ENCODE data around the gene FOXL3. TPM values are rescaled to one million over a fixed set of nuclear protein-coding genes. Genes with fewer than 3 reads are reported as not detected.

The FOXL3 gene
- polyA plus RNA-seq, 3 donors, result not detected

DNA sequence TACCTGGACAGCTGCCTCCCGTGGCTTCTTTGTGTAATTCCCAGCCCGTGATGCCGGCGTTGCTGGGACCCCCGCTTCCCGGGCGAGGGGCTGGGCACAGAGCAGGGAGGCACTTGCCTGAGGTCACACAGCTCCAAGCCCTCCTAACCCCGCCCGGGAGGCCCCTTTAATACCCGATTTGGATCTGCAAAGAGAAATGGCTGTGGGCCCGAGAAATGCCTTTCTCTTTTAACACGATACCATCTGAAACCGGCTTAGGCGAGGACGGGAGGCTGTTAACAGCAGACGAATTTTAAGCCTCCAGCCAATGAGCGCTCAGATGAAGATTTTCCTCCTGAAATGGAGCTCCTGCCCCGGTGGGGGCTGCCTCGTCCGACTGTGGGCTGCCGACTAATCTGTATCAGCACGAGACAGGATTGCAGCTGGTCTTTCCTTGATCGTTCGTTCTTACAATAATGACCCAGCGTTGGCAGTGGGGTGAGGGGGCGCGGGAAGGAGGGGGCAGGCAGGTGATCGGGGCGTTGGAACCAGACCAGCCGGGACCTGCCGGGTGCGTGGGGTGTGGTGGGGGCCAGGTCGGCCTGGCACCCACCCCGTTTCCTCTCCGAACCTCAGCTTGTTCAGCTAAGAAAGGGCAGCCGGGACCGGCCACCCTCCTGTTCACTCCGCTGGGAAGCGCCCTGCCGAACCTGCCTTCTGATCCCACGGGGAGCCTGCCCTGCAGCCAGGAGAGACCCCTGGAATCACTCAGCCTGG, 36.2 kb upstream of the FOXL3 start:
- no peaks in the 10 kb centered on the region for H3K4me1 ChIP-seq (ENCODE audit: control insufficient read depth in 1 of 2, insufficient read depth in 2 of 2, low read length in 2 of 2)
- no peak overlapping the region for H3K27ac ChIP-seq (ENCODE audit: low read depth in 1 of 2, low read length in 2 of 2)
- intact Hi-C loops (cut with micrococcal nuclease), result no loop called here
- no peaks in the 10 kb centered on the region for H4K20me1 ChIP-seq (ENCODE audit: insufficient read depth, low read length)
- H3K4me3 Mint-ChIP-seq, result no peak overlapping the region
- peak overlapping the region in 1 of 7 donors; percentile 11 for H3K27ac Mint-ChIP-seq
- DNase-seq, result no peak
- H2AFZ ChIP-seq (ENCODE audit: insufficient read depth, low read depth, low read length, poor library complexity, severe bottlenecking), result no peak overlapping the region
- H3K9me3 Mint-ChIP-seq, result peaks cover 22 to 58% (median 50%) of the 10 kb centered on the region in 7 donors
- H3K79me2 ChIP-seq (ENCODE audit: insufficient read depth, low read length), result no peaks in the 10 kb centered on the region
- H3K4me3 ChIP-seq (replicated peaks in 1 of 3; ENCODE audit: low read depth in 2 of 3, low read length in 3 of 3), result no peak overlapping the region
- WGBS (ENCODE audit: insufficient coverage), result 97% methylated on average over 35 of the region's 41 CpGs
- peaks cover 0 to 3% (median 0%) of the 10 kb centered on the region in 3 donors for H3K27me3 Mint-ChIP-seq (ENCODE audit: low read depth in 3 of 3)
- H3K36me3 ChIP-seq (replicated peaks in 1 of 2; ENCODE audit: control insufficient read depth in 1 of 2, insufficient read depth in 2 of 2, low read length in 2 of 2), result peaks cover 52 to 100% of the 10 kb centered on the region in 2 donors
- H3K36me3 Mint-ChIP-seq, result peaks cover 67 to 91% of the 10 kb centered on the region in 2 donors
- H3K27me3 ChIP-seq (ENCODE audit: control insufficient read depth in 2 of 2, insufficient read depth in 2 of 2, low read length in 2 of 2), result no peaks in the 10 kb centered on the region
- TF ChIP-seq, protein P1, sequence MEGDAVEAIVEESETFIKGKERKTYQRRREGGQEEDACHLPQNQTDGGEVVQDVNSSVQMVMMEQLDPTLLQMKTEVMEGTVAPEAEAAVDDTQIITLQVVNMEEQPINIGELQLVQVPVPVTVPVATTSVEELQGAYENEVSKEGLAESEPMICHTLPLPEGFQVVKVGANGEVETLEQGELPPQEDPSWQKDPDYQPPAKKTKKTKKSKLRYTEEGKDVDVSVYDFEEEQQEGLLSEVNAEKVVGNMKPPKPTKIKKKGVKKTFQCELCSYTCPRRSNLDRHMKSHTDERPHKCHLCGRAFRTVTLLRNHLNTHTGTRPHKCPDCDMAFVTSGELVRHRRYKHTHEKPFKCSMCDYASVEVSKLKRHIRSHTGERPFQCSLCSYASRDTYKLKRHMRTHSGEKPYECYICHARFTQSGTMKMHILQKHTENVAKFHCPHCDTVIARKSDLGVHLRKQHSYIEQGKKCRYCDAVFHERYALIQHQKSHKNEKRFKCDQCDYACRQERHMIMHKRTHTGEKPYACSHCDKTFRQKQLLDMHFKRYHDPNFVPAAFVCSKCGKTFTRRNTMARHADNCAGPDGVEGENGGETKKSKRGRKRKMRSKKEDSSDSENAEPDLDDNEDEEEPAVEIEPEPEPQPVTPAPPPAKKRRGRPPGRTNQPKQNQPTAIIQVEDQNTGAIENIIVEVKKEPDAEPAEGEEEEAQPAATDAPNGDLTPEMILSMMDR (IDR thresholded peaks at IDR 0.05), result no peak
- H3K9me3 ChIP-seq (replicated peaks in 1 of 2; ENCODE audit: control insufficient read depth in 1 of 2, insufficient read depth in 1 of 2, low read length in 2 of 2), result peaks cover 46 to 59% of the 10 kb centered on the region in 2 donors
- no peak overlapping the region for H3K4me2 ChIP-seq (replicated peaks; ENCODE audit: extremely low read depth, low read length, poor library complexity, severe bottlenecking)
- no peak overlapping the region for H3K9ac ChIP-seq (ENCODE audit: insufficient read depth, low read length, poor library complexity, severe bottlenecking)
- no peaks in the 10 kb centered on the region for H3K4me1 Mint-ChIP-seq

DNA sequence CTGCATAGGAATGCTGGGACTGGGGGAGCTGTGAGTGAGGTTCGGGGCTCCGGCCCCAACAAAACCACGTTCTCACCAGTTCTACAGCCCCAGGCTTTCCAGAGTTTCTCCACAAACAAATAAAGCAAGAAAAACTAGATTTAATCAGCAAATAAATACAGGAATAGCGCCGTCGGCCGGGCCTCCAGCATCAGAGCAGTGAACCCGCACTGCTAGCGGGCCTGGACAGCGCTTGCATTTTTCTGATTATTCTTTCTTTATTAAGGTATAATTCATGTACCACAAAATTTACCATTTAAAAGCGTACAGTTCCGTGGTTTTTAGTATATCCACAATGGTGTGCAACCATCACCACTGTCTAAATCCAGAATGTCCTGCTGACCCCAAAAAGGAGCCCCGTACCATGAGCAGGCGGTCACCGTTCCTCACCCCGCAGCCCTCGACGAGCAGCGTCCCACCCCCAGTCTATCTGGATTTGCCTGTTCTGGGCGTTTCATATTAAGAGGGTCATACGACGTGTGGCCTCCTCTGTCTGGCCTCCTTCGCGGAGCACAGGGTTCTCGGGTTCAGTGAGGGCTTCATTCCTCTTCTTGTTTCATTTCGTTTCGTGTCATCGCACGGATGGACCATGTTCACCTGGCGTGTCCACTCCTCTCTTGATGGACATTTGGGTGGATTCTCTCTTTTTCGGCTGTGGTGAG, 35.5 kb upstream of the FOXL3 start:
- Mint-ChIP-seq H3K27ac (peak overlapping the region in 1 of 7 donors; percentile 28), H3K36me3 (peaks cover 67 to 91% of the 10 kb centered on the region in 2 donors), H3K9me3 (peaks cover 26 to 66% (median 57%) of the 10 kb centered on the region in 7 donors), H3K27me3 (ENCODE audit: low read depth in 3 of 3) (peaks cover 0 to 3% (median 0%) of the 10 kb centered on the region in 3 donors), H3K4me3 (no peak overlapping the region), H3K4me1 (no peaks in the 10 kb centered on the region)
- no peaks in the 10 kb centered on the region for H4K20me1 ChIP-seq (ENCODE audit: insufficient read depth, low read length)
- peaks cover 57 to 100% of the 10 kb centered on the region in 2 donors for H3K36me3 ChIP-seq (replicated peaks in 1 of 2; ENCODE audit: control insufficient read depth in 1 of 2, insufficient read depth in 2 of 2, low read length in 2 of 2)
- no peak overlapping the region for H2AFZ ChIP-seq (ENCODE audit: insufficient read depth, low read depth, low read length, poor library complexity, severe bottlenecking)
- no peaks in the 10 kb centered on the region for H3K27me3 ChIP-seq (ENCODE audit: control insufficient read depth in 2 of 2, insufficient read depth in 2 of 2, low read length in 2 of 2)
- H3K9me3 ChIP-seq (replicated peaks in 1 of 2; ENCODE audit: control insufficient read depth in 1 of 2, insufficient read depth in 1 of 2, low read length in 2 of 2), result peaks cover 53 to 65% of the 10 kb centered on the region in 2 donors
- no peak overlapping the region for H3K4me2 ChIP-seq (replicated peaks; ENCODE audit: extremely low read depth, low read length, poor library complexity, severe bottlenecking)
- H3K9ac ChIP-seq (ENCODE audit: insufficient read depth, low read length, poor library complexity, severe bottlenecking), result no peak overlapping the region
- H3K4me1 ChIP-seq (ENCODE audit: control insufficient read depth in 1 of 2, insufficient read depth in 2 of 2, low read length in 2 of 2), result no peaks in the 10 kb centered on the region
- 100% methylated on average over 14 of the region's 31 CpGs for WGBS (ENCODE audit: insufficient coverage)
- no peak overlapping the region for H3K27ac ChIP-seq (ENCODE audit: low read depth in 1 of 2, low read length in 2 of 2)
- TF ChIP-seq, protein P1 (IDR thresholded peaks at IDR 0.05), result no peak
- H3K79me2 ChIP-seq (ENCODE audit: insufficient read depth, low read length), result no peaks in the 10 kb centered on the region
- H3K4me3 ChIP-seq (replicated peaks in 1 of 3; ENCODE audit: low read depth in 2 of 3, low read length in 3 of 3), result no peak overlapping the region
- intact Hi-C loops (cut with micrococcal nuclease), result no loop called here
- DNase-seq, result no peak
